OCI-LY3 (cell line): Measurements from ENCODE around the gene TLCD1.
"Not testable (repeated sequence)": the region's sequence is repeated elsewhere in the genome, so short reads cannot be mapped to it uniquely, and the experiment has no call there.

ENCODE experiments used
- H2AFZ ChIP-seq: fragments of 200-600, 300-600 bp; shearing (Covaris generic); 2 replicates; pipeline ENCODE4 v1.6.0; 2014; ENCODE audit warnings: antibody characterized with exemption, low read depth, low read length
- H3K27ac ChIP-seq: fragments of 200-600, 300-600 bp; sonication (generic); 2 replicates; pipeline ENCODE4 v1.5.1; 2014; ENCODE audit warnings: mild to moderate bottlenecking, low read length, moderate library complexity, mixed read lengths
- H3K27me3 ChIP-seq: fragments of 200-600, 300-600 bp; sonication (generic); 2 replicates; pipeline ENCODE4 v1.6.1; 2014; ENCODE audit warnings: low read depth, low read length, mixed read lengths
- H3K36me3 ChIP-seq: fragments of 200-600, 300-600 bp; sonication (generic); replicated peaks from 2 replicates; pipeline ENCODE3; 2014; ENCODE audit warnings: low read depth, low read length, mixed read lengths
- H3K4me1 ChIP-seq: fragments of 300-600, 200-600 bp; sonication (generic); 2 replicates; pipeline ENCODE4 v1.6.1; 2014; ENCODE audit warnings: low read length, mixed read lengths
- H3K4me2 ChIP-seq: fragments of 200-600, 300-600 bp; sonication (generic); 2 replicates; pipeline ENCODE4 v1.6.1; 2014; ENCODE audit warnings: low read length, mixed read lengths
- H3K4me3 ChIP-seq: fragments of 300-600, 200-600 bp; sonication (generic); 2 replicates; pipeline ENCODE4 v1.5.1; 2014; ENCODE audit warnings: antibody characterized with exemption, mild to moderate bottlenecking, low read length, moderate library complexity
- H3K79me2 ChIP-seq: fragments of 300-600, 200-600 bp; shearing (Covaris generic); 2 replicates; pipeline ENCODE4 v1.6.1; 2014; ENCODE audit warnings: mild to moderate bottlenecking, low read length, mixed read lengths
- H3K9ac ChIP-seq: fragments of 300-600, 200-600 bp; shearing (Covaris generic); 2 replicates; pipeline ENCODE4 v1.6.0; 2014; ENCODE audit warnings: mild to moderate bottlenecking, low read length, moderate library complexity
- H3K9me3 ChIP-seq: fragments of 200-600, 300-600 bp; shearing (Covaris generic); 2 replicates; pipeline ENCODE4 v1.6.1; 2014; ENCODE audit warnings: low read length, mixed read lengths; ENCODE audit not compliant: insufficient read depth
- H4K20me1 ChIP-seq: fragments of 200-600, 300-600 bp; sonication (generic); 2 replicates; pipeline ENCODE4 v1.6.1; 2016; ENCODE audit warnings: low read length, mixed read lengths; ENCODE audit not compliant: insufficient read depth
- CTCF ChIP-seq: fragments of 200-600, 300-600 bp; sonication (generic); IDR thresholded peaks from 2 replicates; pipeline ENCODE4 v1.5.1; 2014; ENCODE audit warnings: antibody characterized with exemption, low read length, low read depth
- EZH2phosphoT487 ChIP-seq: fragments of 200-600 bp; shearing (Covaris generic); IDR thresholded peaks from 2 replicates; pipeline ENCODE4 v1.6.1; 2018; ENCODE audit warnings: antibody characterized with exemption, mixed run types, low read depth

Gene TLCD1

GRCh38 chr17:28737316-28737715, 11.3 kb upstream of the TLCD1 start:
- Histone ChIP-seq H2AFZ (no peak overlapping the region), H3K9me3 (no peaks in the 10 kb centered on the region), H4K20me1 (no peaks in the 10 kb centered on the region), H3K79me2 (peaks cover 12% of the 10 kb centered on the region), H3K27me3 (no peaks in the 10 kb centered on the region), H3K9ac (peak overlapping the region; percentile 89; the same call in 1 of the 2 replicates), H3K4me1 (peaks cover 82% of the 10 kb centered on the region), H3K36me3 (peaks cover 42% of the 10 kb centered on the region), H3K4me3 (peak overlapping the region; percentile 60), H3K27ac (peak overlapping the region; percentile 94), H3K4me2 (peak overlapping the region; percentile 81)
- TF ChIP-seq EZH2phosphoT487 = no peak
- TF ChIP-seq CTCF = no peak

- H3K27me3 ChIP-seq, H3K4me2 ChIP-seq, H2AFZ ChIP-seq, H3K9ac ChIP-seq, H4K20me1 ChIP-seq, H3K27ac ChIP-seq, H3K4me3 ChIP-seq, H3K9me3 ChIP-seq: not testable (repeated sequence)
- H3K79me2 ChIP-seq = peaks cover 12% of the 10 kb centered on the region
- H3K36me3 ChIP-seq = peaks cover 42% of the 10 kb centered on the region
- peaks cover 70% of the 10 kb centered on the region for H3K4me1 ChIP-seq
Observed at GRCh38 chr17:28735913-28736769, 10.1 kb upstream of the TLCD1 start.

- Histone ChIP-seq H3K4me2 (no peak overlapping the region), H4K20me1 (no peaks in the 10 kb centered on the region), H3K9ac (no peak overlapping the region), H3K27me3 (no peaks in the 10 kb centered on the region), H3K4me3 (no peak overlapping the region), H3K27ac (peak overlapping the region; percentile 28; the same call in 1 of the 2 replicates), H3K4me1 (peaks cover 61% of the 10 kb centered on the region), H3K9me3 (no peaks in the 10 kb centered on the region), H3K79me2 (peaks cover 12% of the 10 kb centered on the region), H2AFZ (no peak overlapping the region), H3K36me3 (peaks cover 35% of the 10 kb centered on the region)
- TF ChIP-seq CTCF = no peak
- no peak for TF ChIP-seq EZH2phosphoT487
Observed at GRCh38 chr17:28735242-28735722, 9.2 kb upstream of the TLCD1 start.

- H3K4me1 ChIP-seq = peaks cover 58% of the 10 kb centered on the region
- H3K9me3 ChIP-seq = no peaks in the 10 kb centered on the region
- H4K20me1 ChIP-seq = no peaks in the 10 kb centered on the region
- H3K4me3 ChIP-seq = no peak overlapping the region
- TF ChIP-seq EZH2phosphoT487 (no peak), CTCF (no peak)
- H3K79me2 ChIP-seq = peaks cover 13% of the 10 kb centered on the region
- no peak overlapping the region for H2AFZ ChIP-seq
- no peaks in the 10 kb centered on the region for H3K27me3 ChIP-seq
- H3K4me2 ChIP-seq = no peak overlapping the region
- peak overlapping the region; percentile 28; the same call in 1 of the 2 replicates for H3K27ac ChIP-seq
- H3K36me3 ChIP-seq = peaks cover 30% of the 10 kb centered on the region
- H3K9ac ChIP-seq = no peak overlapping the region
Observed at GRCh38 chr17:28734712-28735241, 8.7 kb upstream of the TLCD1 start.
